GM12878 (cell line): ENCODE results near the gene TRABD. TPM values are rescaled to one million over a fixed set of nuclear protein-coding genes. Genes with fewer than 3 reads are reported as not detected.

ENCODE experiments used
- E2F8 ChIP-seq: fragments of 450-650 bp; IDR thresholded peaks from 2 replicates; pipeline ENCODE4 v1.6.1; 2018; ENCODE audit warnings: mild to moderate bottlenecking, low read depth, moderate library complexity; ENCODE audit not compliant: partially characterized antibody
- EP300 ChIP-seq, 2 experiments: fragments of 150-350 bp in 1 of 2; IDR thresholded peaks; 2 replicates each; pipeline ENCODE4 v1.6.1; 2011 to 2012; ENCODE audit warnings: low read depth in 2 of 2, low read length in 2 of 2, borderline replicate concordance in 1 of 2, improper control_type of control experiment in 1 of 2, inconsistent platforms in 1 of 2; ENCODE audit not compliant: control insufficient read depth in 1 of 2
- HCFC1 ChIP-seq: fragments of 150-350 bp; IDR thresholded peaks from 2 replicates; pipeline ENCODE4 v1.6.1; 2014; ENCODE audit warnings: low read length
- IRF4 ChIP-seq: IDR thresholded peaks from 2 replicates; pipeline ENCODE4 v1.6.1; 2011; ENCODE audit warnings: low read depth, low read length
- POU2F2 ChIP-seq: IDR thresholded peaks from 3 replicates; pipeline ENCODE4 v1.6.1; 2011; ENCODE audit warnings: low read depth, mild to moderate bottlenecking, low read length, borderline replicate concordance
- PRDM15 ChIP-seq: fragments of 450-650 bp; formaldehyde crosslinking; IDR thresholded peaks from 2 replicates; pipeline ENCODE4 v1.4.0; 2020; ENCODE audit warnings: mild to moderate bottlenecking, moderate library complexity
- ZBTB11 ChIP-seq: fragments of 450-650 bp; formaldehyde crosslinking; IDR thresholded peaks from 2 replicates; pipeline ENCODE4 v1.5.0; 2022; ENCODE audit warnings: mild to moderate bottlenecking, missing genetic modification characterization
- ZNF592 ChIP-seq: fragments of 450-650 bp; IDR thresholded peaks from 2 replicates; pipeline ENCODE4 v1.6.1; 2017; ENCODE audit warnings: mild to moderate bottlenecking, moderate library complexity
- polyA plus RNA-seq, 11 experiments: library from polyadenylated mRNA; depleted of rRNA in 4 of 11; unstranded in 6 of 11; stranded (reverse) in 5 of 11; fragments of >200 nt; fragmentation: Nextera tagmentation in 4 of 11; fragmentation: Illumina TruSeq in 1 of 11; extraction: Ambion mirVana in 4 of 11; extraction: Trizol in 1 of 11; gene quantifications; 1 replicate in 1 of 11; 2 replicates in 10 of 11; pipeline versions ENCODE4 v1.2.1 to v1.2.3, GENCODE V29; 2011 to 2016; ENCODE audit warnings: inconsistent platforms in 2 of 11, missing spikeins in 2 of 11, low read depth in 1 of 11
- total RNA-seq, 4 experiments: library from RNA; depleted of rRNA in 3 of 4; stranded (reverse); fragments of >200 nt in 3 of 4; fragmentation: Illumina TruSeq in 1 of 4; extraction: Trizol in 1 of 4; gene quantifications; 2 replicates each; pipeline versions ENCODE4 v1.2.1 to v1.2.3, GENCODE V29; 2013 to 2021

TRABD gene
- total and polyA plus RNA-seq, 10 of the 15 experiments (the other 5 are each of a cell fraction or from before 2014, with no cell fraction given), result 0.43 to 116 (median 58.1) TPM

- no peak for TF ChIP-seq ZNF592
- no peak for TF ChIP-seq HCFC1
- TF ChIP-seq POU2F2, result no peak
- TF ChIP-seq PRDM15 (CRISPR knock-in tag), result no peak
- TF ChIP-seq EP300 (IDR thresholded peaks at IDR 0.05; ENCODE audit: borderline replicate concordance in 1 of 2, control insufficient read depth in 1 of 2, low read depth in 2 of 2, low read length in 2 of 2), result no peak
- no peak for TF ChIP-seq IRF4
- no peak for TF ChIP-seq E2F8
- TF ChIP-seq ZBTB11 (CRISPR knock-in tag), result no peak
- TF ChIP-seq, all 136 proteins: peak for 0
Measured at GRCh38 chr22:50189184-50189848, 3.6 kb downstream of the TRABD start (continued).
